ENCODE data around the gene ABHD2. TPM values are rescaled to one million over a fixed set of nuclear protein-coding genes. Genes with fewer than 3 reads are reported as not detected.
"Not testable (repeated sequence)": the region's sequence is repeated elsewhere in the genome, so short reads cannot be mapped to it uniquely, and the experiment has no call there.

The ABHD2 gene
- total RNA-seq, 2 donors from 2014 or later = 50.8 to 136 TPM

GRCh38 chr15:89230277-89230676 is 142.0 kb downstream of the ABHD2 start:
- intact Hi-C loops (cut with DNase I) = no loop called here
- 53 to 72% methylated on average over 5 of the region's 5 CpGs for WGBS, 2 donors
- ATAC-seq = no peak

GRCh38 chr15:89231832-89232231 is 143.6 kb downstream of the ABHD2 start:
- no peak overlapping the region for H3K27ac ChIP-seq
- intact Hi-C loops (cut with DNase I) = no loop called here
- no peaks in the 10 kb centered on the region for H3K36me3 ChIP-seq (replicated peaks in 1 of 2; ENCODE audit: insufficient read depth in 1 of 2, low read depth in 2 of 2)
- TF ChIP-seq POLR2A (IDR thresholded peaks at IDR 0.05) (no peak), CTCF (IDR thresholded peaks at IDR 0.05) (no peak)
- ATAC-seq (no peak), DNase-seq (no peak)
- H3K4me3 ChIP-seq = no peak overlapping the region
- H3K9me3 ChIP-seq = no peaks in the 10 kb centered on the region
- H3K27me3 ChIP-seq = no peaks in the 10 kb centered on the region
- H3K4me1 ChIP-seq = peaks cover under 1% of the 10 kb centered on the region

More at GRCh38 chr15:89230277-89230676, 142.0 kb downstream of the ABHD2 start:
- Histone ChIP-seq H3K27ac (no peak overlapping the region), H3K4me3 (no peak overlapping the region), H3K36me3 (replicated peaks in 1 of 2; ENCODE audit: insufficient read depth in 1 of 2, low read depth in 2 of 2) (no peaks in the 10 kb centered on the region), H3K9me3 (no peaks in the 10 kb centered on the region), H3K4me1 (peaks cover 6% of the 10 kb centered on the region), H3K27me3 (no peaks in the 10 kb centered on the region)
- TF ChIP-seq POLR2A (IDR thresholded peaks at IDR 0.05) = no peak
- TF ChIP-seq CTCF (IDR thresholded peaks at IDR 0.05) = no peak
- DNase-seq = no peak

- H3K9me3 ChIP-seq; intact Hi-C loops (cut with DNase I); H3K27ac ChIP-seq; ATAC-seq; H3K27me3 ChIP-seq; H3K36me3 ChIP-seq (replicated peaks in 1 of 2; ENCODE audit: insufficient read depth in 1 of 2, low read depth in 2 of 2); H3K4me3 ChIP-seq; DNase-seq: not testable (repeated sequence)
- WGBS, 2 donors = 86 to 87% methylated on average over 12 of the region's 12 CpGs
- H3K4me1 ChIP-seq = peaks cover 17% of the 10 kb centered on the region
Measured at GRCh38 chr15:89239883-89240810, 151.9 kb downstream of the ABHD2 start.

- DNase-seq (no peak), ATAC-seq (peak; percentile 19)
- Histone ChIP-seq H3K4me1 (peaks cover 17% of the 10 kb centered on the region), H3K27ac (peak overlapping the region in 2 of 4 donors; percentile 26 to 61), H3K27me3 (no peaks in the 10 kb centered on the region), H3K9me3 (no peaks in the 10 kb centered on the region), H3K4me3 (peak overlapping the region; percentile 48 to 58), H3K36me3 (replicated peaks in 1 of 2; ENCODE audit: insufficient read depth in 1 of 2, low read depth in 2 of 2) (no peaks in the 10 kb centered on the region)
- 27 to 38% methylated on average over 20 of the region's 20 CpGs for WGBS, 2 donors
- intact Hi-C loops (cut with DNase I) = no loop called here
- no peak for TF ChIP-seq POLR2A (IDR thresholded peaks at IDR 0.05)
- no peak for TF ChIP-seq CTCF (IDR thresholded peaks at IDR 0.05)
Measured at GRCh38 chr15:89243046-89243690, 154.9 kb downstream of the ABHD2 start.
